NCI-H82 (cell line): Measurements from ENCODE around the gene ZDHHC9.
"Not testable (repeated sequence)": the region's sequence is repeated elsewhere in the genome, so short reads cannot be mapped to it uniquely, and the experiment has no call there.

Source experiments
- DNase-seq: peaks from one replicate; lab custom pipeline; 2025; lab: John Stamatoyannopoulos, UW

ZDHHC9 gene

GRCh38 chrX:129843459-129844306 is at the start of gene ZDHHC9:
Gene ZDHHC9, minus strand, starts transcription at chrX:129843886. Its CDS starts 1,941 bp downstream, at chrX:129841945.
- peak; percentile 94 for DNase-seq

GRCh38 chrX:129877401-129877800 is 33.7 kb upstream of the ZDHHC9 start:
- DNase-seq: no peak

GRCh38 chrX:129876771-129877305 is 33.2 kb upstream of the ZDHHC9 start:
- DNase-seq: peak; percentile 93

GRCh38 chrX:129875669-129876068 is 32.0 kb upstream of the ZDHHC9 start:
- DNase-seq: peak; percentile 14

GRCh38 chrX:129872524-129872923 is 28.8 kb upstream of the ZDHHC9 start:
- DNase-seq: no peak

- not testable (repeated sequence) for DNase-seq
Measured at GRCh38 chrX:129866321-129866720, 22.6 kb upstream of the ZDHHC9 start.

GRCh38 chrX:129859134-129859533 is 15.4 kb upstream of the ZDHHC9 start:
- DNase-seq: not testable (repeated sequence)

- DNase-seq: not testable (repeated sequence)
Measured at GRCh38 chrX:129851825-129852224, 8.1 kb upstream of the ZDHHC9 start.

- no peak for DNase-seq
Measured at GRCh38 chrX:129846716-129847115, 3.0 kb upstream of the ZDHHC9 start.

- DNase-seq: no peak
Measured at GRCh38 chrX:129845616-129846190, 2.0 kb upstream of the ZDHHC9 start.

GRCh38 chrX:129843209-129843458 is 552 bp downstream of the ZDHHC9 start:
- DNase-seq: no peak

GRCh38 chrX:129842510-129843208 is 1.0 kb downstream of the ZDHHC9 start:
- no peak for DNase-seq

- DNase-seq: no peak
Measured at GRCh38 chrX:129840344-129840743, 3.3 kb downstream of the ZDHHC9 start.

GRCh38 chrX:129836827-129837226 is 6.9 kb downstream of the ZDHHC9 start:
- no peak for DNase-seq

- DNase-seq: peak; percentile 84
Measured at GRCh38 chrX:129833153-129833990, 10.3 kb downstream of the ZDHHC9 start.

GRCh38 chrX:129831091-129831885 is 12.4 kb downstream of the ZDHHC9 start:
- DNase-seq: no peak

GRCh38 chrX:129830494-129830893 is 13.2 kb downstream of the ZDHHC9 start:
- DNase-seq: no peak

- no peak for DNase-seq
Measured at GRCh38 chrX:129825746-129826505, 17.8 kb downstream of the ZDHHC9 start.

GRCh38 chrX:129824620-129825019 is 19.1 kb downstream of the ZDHHC9 start:
- DNase-seq: no peak

GRCh38 chrX:129823522-129823921 is 20.2 kb downstream of the ZDHHC9 start:
- DNase-seq: no peak
